ENCODE measurements around the gene AMT.

DNA sequence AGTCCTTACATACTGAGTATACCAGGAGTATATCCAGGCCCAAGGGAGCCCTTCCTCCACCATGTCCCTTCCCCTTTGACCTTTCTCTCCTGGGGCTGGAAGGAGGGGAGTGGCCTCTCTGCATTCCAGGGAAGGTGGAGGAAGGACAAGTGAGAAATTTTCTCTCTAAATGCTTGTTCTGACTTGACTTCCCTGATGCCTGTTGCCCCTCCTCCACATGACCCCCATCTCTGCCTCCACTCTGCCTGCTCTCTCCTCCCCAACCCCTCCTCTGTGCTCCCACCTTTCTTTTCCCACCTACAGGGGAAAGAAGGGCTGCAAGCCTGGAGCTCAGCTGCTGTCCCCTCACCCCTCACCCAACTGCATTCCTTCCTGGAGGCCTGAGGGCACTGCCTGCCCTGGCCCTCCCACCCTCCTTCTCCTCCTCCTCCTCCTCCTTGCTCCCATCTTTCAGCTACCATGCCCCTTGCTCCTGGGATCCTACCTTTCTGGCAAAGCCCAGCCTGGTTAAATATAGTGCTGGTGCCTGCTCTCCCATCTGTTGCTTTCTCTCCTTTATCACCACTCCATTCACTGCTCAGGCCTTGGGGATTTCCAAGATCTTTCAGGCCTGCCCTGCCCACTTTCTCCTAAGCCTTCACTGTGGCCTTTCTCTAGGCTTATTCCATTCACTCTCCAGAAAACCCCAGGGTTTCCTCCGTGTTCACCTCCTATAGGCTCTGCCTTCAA is 39.3 kb upstream of the AMT start:
- TF ChIP-seq, protein P1, sequence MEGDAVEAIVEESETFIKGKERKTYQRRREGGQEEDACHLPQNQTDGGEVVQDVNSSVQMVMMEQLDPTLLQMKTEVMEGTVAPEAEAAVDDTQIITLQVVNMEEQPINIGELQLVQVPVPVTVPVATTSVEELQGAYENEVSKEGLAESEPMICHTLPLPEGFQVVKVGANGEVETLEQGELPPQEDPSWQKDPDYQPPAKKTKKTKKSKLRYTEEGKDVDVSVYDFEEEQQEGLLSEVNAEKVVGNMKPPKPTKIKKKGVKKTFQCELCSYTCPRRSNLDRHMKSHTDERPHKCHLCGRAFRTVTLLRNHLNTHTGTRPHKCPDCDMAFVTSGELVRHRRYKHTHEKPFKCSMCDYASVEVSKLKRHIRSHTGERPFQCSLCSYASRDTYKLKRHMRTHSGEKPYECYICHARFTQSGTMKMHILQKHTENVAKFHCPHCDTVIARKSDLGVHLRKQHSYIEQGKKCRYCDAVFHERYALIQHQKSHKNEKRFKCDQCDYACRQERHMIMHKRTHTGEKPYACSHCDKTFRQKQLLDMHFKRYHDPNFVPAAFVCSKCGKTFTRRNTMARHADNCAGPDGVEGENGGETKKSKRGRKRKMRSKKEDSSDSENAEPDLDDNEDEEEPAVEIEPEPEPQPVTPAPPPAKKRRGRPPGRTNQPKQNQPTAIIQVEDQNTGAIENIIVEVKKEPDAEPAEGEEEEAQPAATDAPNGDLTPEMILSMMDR (conservative IDR thresholded peaks at IDR 0.05; ENCODE audit: low read length) = no peak
- no peak for TF ChIP-seq EZH2phosphoT487 (IDR thresholded peaks at IDR 0.05; ENCODE audit: borderline replicate concordance, low read depth, low read length)

Measured in OCI-LY7 (cell line).